WTC11 (cell line): ENCODE data around the gene PRR5L.

Experiments
- ETV6 ChIP-seq: sonication (generic); formaldehyde crosslinking; IDR thresholded peaks from 2 replicates; pipeline ENCODE4 v1.8.1; 2022; ENCODE audit warnings: mild to moderate bottlenecking, missing genetic modification reagents
- NFYB ChIP-seq: sonication (generic); formaldehyde crosslinking; conservative IDR thresholded peaks from 2 replicates; pipeline ENCODE4 v1.8.0; 2022; ENCODE audit warnings: low read depth, missing genetic modification reagents
- TF ChIP-seq, protein P1 (sequence below): fragments of 200-600 bp; IDR thresholded peaks from 2 replicates; pipeline ENCODE4 v1.8.0; 2022; ENCODE audit warnings: antibody characterized with exemption

DNA sequence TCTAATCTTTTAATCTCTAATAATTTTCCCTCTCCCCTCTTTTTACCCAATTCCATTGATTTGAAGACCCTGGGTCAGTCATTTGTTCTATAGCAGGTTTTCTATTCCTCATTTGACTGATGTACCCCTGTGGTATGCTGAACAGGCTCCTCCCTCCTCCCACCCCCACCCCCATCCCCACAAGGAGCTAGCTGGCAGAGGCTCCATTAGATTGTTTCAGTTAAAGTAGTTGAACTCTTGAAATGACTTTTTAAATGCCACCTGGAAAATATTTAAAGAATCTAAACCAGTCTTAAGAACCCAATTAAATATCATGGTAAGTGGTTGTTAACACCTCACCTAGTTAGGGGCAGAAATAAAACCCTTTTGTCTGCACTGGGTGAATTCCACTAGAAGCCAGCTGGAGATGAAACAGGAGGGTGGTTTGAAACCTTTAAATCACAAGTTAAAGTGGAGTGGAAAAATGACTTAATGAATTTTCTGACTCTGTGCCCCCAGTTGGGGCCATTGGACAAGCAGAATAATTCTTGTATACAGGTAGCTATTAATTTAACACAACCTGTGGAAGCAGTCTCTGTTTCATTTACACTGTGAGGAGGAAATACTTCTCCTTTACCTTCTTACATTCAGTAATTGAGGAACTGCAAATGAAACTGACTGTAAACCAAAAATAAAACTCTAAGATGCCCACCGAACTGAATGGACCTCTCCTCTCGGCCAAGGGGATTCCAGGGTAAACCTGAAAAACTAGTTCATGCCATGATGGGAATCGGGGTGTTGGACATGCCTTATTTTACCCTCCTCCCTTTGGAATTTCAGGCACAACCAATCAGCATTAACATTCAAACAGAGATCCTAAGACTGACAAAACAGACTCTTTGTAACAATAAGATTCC is 30.7 kb downstream of the PRR5L start:
- TF ChIP-seq, protein P1, sequence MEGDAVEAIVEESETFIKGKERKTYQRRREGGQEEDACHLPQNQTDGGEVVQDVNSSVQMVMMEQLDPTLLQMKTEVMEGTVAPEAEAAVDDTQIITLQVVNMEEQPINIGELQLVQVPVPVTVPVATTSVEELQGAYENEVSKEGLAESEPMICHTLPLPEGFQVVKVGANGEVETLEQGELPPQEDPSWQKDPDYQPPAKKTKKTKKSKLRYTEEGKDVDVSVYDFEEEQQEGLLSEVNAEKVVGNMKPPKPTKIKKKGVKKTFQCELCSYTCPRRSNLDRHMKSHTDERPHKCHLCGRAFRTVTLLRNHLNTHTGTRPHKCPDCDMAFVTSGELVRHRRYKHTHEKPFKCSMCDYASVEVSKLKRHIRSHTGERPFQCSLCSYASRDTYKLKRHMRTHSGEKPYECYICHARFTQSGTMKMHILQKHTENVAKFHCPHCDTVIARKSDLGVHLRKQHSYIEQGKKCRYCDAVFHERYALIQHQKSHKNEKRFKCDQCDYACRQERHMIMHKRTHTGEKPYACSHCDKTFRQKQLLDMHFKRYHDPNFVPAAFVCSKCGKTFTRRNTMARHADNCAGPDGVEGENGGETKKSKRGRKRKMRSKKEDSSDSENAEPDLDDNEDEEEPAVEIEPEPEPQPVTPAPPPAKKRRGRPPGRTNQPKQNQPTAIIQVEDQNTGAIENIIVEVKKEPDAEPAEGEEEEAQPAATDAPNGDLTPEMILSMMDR, result no peak
- TF ChIP-seq NFYB (CRISPR knock-in tag) (no peak), ETV6 (CRISPR knock-in tag) (no peak)
